LoVo (cell line): Measurements from ENCODE around the gene APOA4.
"Not testable (repeated sequence)": the region's sequence is repeated elsewhere in the genome, so short reads cannot be mapped to it uniquely, and the experiment has no call there.

ENCODE experiments used
- DNase-seq: peaks from one replicate; pipeline ENCODE4 v3.0.0-alpha.2; 2016; ENCODE audit warnings: low spot score

The APOA4 gene

DNA sequence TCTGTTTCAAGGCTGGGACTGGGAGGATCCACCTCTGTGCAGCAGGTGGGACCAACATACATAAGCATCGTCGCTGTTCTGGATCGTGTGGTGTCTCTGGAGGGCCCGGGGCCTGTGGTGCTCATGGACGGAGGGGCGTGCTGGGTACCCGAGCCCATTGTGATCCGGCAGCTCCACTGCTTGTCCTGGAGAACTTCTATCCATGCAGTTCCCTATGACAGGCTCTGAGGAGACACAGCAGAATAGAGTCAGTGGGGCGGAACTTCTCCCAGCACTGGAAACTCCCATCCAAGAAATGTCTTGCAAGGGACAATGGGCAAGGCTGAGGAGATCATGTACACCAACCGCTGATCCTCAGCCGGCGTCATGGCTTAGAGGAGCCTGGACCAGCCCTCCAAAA is 26.0 kb upstream of the APOA4 start:
- DNase-seq: no peak

DNA sequence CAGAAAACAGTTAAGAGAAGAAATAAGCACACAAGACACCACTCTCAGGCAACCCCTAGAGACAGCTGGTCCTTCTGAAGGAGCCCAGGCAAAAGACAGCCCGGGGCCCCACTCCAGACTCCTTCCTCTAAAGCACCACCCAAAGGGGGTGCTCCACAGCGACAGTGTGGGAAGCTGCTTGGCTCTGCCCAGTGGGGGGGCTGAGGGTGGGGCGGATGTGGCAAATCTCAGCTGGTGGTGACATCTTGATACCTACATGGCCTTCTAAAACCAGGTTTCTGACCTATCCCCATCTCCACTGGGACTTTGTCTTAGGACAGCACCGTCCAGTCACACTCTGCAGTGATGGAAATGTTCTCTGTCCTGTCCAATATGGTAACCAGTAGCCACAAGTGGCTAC is 24.5 kb upstream of the APOA4 start:
- DNase-seq: no peak

DNA sequence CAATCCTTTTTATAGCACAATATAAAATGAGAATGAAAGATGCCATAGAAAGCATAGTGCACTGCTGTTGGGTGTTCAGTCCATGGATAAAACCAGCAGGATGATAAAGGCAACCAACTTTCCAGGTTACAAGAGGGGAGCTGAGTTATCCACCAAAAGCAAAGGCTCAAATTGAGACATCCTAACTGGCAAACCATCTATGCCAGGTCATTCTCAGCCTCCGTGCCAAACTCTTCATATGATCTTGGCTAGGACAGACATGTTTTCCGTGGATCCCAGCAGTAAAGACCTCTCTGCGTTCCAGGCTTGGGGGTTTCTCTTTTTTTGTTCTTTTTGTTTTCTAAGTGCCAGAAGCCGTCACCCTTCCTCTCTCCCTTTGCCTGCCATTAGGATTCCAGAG is 21.6 kb upstream of the APOA4 start:
- no peak for DNase-seq

DNA sequence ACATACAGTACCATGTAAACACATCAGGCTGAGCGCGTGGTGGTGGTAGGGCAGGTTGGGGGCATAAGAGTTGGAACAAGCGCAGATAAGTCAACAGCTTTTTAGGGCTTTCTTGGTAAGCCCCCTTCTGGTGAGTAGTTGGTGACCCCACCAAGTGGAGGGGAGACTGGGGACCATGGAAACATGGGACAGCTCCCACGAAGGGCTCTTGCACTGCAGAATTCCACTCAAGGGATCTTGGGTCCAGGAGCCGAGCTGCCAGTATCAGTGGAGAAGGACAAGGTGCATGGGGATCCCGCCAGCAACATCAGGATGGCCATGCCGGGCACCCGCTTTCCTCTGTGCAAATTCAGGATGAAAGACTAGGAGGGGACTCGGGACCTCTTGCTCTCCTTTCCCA is 20.6 kb upstream of the APOA4 start:
- no peak for DNase-seq

DNA sequence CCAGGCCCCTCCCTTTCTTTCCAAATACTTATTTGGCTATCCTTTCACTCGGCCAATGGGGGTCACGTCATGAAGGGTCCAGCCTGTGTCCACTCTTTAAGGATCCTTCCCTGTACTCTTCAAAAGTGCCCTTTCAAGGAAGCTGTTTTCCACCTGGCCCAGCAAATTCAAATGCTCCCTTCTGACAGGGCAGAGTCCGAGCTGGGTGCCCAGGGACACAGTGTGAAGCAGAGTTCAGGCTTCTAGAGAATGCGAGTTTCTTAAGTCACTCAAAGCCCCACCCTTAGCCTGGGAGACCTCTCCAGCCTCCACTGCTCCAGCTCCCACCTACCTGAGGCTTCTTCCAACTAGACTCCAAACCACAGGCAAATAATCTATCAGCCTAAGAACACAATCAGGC is 19.8 kb upstream of the APOA4 start:
- no peak for DNase-seq

DNA sequence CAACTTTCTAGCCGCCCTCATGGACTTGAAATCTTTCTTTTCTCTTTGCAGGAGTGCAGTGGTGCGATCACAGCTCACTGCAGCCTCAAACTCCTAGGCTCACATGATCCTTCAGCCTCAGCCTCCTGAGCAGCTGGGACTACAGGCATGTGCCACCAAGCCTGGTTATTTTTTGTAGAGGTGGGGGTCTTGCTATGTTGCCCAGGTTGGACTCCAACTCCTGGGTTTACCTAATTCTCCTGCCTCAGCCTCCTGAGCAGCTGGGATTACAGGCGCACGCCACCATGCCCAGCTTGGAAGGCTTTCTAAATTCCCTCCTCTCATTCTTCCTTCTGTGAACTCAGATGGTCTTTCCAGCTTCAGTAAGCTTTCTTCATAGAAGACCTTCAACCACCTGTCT is 19.0 kb upstream of the APOA4 start:
- DNase-seq: no peak

DNA sequence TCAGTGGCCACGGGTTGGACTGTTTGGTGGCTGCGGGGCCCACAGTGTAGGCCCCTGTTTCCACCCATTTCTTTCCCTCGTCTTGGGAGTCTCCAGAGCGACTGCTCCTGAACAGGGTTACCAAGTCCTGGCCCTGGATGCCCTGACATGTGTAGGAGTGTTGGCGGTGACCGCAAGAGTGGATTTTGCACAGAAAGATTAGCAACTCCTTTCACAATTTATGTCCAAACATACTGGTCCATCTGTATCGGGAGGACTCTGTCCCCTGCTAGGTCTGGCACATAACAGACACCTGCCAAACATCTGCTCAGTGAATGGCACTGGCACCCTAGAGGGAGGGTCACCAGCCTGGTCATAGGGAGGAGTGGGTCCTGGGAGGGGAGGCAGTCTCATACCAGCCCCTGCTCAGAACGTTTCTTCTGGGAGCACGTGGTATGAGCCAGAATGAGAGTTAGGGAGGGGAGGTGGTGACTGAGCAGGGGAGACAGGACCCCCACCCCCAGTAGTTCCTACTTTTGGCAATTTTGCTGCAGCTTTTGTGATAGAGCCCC is 17.7 kb upstream of the APOA4 start:
- no peak for DNase-seq

DNA sequence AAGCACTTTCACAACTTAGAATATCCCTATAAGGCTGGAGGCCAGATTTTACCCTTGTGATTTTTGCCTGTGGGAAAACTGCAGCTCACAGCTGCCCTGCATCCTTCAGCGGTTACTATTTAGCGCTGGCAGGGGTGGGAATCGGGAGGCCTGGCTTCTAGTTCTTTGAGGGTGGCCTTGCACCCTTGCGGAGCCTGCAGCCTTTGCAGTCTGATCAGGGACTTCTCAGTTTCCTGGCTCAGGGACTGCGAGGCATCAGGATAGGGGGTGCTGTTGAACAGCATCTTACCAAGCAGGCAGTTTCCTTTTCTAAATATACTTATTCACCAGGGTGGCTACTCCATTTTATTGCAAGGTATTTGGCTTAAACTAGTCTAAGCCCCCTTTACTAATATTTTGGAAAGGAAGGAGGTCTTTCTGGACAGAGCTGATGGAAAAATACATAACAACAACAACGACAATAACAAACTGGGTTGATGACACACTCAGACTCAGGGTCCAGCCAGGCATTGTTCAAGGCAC is 17.2 kb upstream of the APOA4 start:
- DNase-seq: no peak

DNA sequence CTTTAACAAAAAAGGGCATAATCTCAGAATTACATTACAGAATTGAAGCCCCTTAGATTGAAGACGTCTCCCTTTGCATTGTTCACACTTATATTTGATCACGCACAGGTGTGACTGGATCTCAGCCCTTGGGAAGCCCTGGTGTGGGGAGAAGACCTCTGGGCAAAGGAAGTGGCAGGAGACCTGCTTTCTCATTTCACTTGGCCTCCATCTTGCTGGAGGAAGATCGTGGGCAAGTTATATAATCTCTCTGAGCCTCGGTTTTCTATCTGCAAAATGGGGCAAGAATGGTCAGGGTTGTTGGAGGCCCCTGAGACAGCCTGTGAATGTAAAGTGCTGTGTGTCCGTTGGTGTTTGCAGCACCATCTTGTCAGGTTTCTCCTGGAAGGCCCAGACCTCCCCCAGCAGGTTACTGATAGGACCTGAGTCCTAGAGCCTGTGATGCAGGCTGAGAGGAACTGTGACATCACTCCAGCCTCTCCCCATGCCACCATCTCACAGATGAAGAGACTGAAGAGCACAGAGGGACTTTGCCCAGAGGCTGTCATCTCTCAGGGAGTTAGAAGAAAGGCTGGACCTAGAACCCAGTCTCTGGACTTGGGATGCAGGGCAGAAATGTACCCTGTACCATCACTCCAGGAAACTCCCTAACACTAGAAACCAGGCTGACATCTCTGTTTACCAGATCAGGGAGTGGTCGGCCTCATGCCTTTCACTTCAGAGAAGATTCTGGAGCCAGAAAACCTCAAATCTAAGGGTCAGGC is 15.4 kb upstream of the APOA4 start:
- no peak for DNase-seq

DNA sequence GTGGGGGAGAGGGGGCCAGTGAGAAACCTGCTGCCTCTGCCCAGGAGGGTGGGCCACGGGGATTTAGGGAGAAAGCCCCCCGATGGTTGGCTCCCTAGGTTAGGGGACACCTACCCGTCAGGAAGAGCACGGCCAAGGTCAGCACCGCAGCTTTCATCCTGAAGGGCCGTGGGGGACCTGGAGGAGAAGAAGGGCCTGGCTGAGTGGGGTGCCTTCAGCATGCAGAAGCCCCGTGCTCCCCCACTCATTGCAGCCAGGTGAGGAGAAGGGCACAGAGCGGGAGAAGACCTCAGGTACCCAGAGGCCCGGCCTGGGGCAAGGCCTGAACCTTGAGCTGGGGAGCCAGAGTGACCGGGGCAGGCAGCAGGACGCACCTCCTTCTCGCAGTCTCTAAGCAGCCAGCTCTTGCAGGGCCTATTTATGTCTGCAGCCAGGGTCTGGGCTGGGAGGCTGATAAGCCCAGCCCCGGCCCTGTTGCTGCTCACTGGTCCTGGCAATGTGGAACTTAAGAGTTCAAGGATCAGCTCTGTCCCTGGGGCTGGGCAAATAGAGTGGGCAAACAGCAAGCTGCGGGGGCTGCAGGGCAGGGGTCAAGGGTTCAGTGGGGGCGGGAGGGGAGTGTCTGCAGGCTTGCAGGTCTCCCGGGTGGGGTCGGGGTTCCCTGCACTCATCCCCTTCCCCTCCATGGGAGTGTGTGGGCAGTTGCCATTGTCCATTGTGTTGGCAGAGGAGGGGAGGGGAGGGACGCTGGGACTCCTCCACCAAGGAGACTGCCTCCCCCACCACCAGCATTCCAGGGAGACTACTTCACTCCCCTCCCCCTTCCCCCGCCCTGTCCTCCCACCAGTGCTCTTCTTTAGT is 14.4 kb upstream of the APOA4 start, which contains the start of gene APOA1:
Gene APOA1, minus strand, starts transcription at position 392 of the 861 bp plus-strand sequence. Its CDS starts 235 bp downstream, at position 157.
- no peak for DNase-seq

DNA sequence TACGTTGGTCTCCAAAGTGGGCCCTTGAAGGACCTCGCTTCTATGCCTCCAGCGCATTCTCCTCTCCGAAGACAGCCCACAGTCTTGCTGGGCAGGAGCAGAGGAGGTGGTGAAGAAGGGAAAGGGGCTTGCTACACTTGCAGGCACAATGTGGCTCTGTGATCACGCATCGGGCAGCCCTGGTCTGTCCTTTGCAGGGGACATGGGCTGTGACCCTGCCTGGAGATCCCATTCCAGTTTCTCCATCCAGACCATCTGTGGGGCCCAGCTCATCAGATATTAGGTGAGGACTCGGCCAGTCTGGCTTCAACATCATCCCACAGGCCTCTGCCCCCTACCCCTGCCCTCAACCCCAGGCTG is 13.5 kb upstream of the APOA4 start:
- no peak for DNase-seq

DNA sequence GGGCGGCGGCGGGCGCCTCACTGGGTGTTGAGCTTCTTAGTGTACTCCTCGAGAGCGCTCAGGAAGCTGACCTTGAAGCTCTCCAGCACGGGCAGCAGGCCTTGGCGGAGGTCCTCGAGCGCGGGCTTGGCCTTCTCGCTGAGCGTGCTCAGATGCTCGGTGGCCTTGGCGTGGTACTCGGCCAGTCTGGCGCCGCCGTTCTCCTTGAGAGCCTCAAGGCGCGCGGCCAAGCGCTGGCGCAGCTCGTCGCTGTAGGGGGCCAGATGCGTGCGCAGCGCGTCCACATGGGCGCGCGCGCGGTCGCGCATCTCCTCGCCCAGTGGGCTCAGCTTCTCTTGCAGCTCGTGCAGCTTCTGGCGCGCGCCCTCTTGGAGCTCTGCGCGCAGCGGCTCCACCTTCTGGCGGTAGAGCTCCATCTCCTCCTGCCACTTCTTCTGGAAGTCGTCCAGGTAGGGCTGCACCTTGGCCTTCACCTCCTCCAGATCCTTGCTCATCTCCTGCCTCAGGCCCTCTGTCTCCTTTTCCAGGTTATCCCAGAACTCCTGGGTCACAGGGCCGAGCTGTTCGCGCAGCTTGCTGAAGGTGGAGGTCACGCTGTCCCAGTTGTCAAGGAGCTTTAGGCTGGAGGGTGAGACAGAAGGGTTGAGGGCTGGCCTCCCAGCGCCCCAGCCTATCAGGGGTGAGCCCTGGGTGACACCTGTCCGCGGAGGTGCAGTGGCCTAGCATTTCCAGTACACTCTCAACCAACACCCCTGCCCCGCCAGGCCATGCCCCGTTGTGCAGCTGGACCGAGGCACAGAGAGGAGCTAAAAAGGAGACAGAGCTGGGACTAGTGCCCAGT is 12.9 kb upstream of the APOA4 start:
- peak; percentile 90 for DNase-seq

DNA sequence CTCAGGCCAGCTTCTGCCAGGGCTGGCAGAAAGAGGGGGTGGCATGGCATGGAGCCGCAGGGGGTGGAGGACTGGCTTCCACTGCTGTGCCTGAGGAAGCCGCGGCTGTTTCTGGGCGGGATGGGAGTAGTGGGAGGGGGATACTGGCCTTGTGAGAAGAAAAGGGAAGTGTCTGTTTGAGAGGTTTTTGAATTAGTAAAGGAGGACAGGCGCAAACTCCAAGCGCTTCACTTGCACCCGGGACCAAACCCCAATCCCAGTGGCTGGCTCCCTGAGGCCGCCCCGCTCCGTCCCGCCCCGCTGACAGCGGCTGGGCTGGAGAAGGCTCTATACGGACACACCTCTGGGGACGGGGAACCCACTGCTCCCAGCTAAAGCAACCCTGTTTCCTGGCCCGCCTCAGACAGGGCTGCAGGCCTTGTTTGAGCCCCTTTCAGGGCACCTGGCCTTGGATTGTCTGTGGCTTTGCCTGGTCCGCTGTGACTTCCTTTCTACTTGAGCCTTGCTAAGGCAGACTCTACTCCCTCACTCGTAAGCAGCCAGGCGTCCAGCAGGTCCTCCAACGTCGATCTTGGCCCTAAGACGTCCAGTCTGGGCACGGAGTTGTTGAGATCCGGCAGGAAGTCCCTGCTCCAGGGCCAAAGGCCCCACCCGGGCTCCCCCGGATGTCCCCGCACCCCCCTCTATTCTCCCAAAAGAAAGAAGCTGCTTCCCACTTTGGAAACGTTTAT is 12.1 kb upstream of the APOA4 start:
- DNase-seq: no peak

DNA sequence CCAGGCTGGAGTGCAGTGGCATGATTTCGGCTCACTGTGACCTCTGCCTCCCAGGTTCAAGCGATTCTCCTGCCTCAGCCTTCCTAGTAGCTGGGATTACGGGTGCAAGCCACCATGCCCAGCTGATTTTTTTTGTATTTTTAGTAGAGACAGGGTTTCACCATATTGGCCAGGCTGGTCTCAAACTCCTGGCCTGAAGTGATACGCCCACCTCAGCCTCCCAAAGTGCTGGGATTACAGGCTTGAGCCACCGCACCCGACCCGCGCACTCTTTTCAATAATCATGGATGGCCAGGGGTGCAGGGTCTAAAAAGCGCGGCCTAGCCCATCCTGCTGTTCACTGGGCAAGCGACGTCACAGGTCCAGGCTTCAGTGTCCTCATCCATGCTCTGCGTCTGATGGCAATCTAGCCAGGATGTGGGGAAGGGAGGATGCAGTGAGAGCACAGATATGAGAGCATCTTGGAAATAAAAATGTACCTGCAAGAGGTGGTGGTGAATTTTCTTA is 11.5 kb upstream of the APOA4 start:
- not testable (repeated sequence) for DNase-seq

DNA sequence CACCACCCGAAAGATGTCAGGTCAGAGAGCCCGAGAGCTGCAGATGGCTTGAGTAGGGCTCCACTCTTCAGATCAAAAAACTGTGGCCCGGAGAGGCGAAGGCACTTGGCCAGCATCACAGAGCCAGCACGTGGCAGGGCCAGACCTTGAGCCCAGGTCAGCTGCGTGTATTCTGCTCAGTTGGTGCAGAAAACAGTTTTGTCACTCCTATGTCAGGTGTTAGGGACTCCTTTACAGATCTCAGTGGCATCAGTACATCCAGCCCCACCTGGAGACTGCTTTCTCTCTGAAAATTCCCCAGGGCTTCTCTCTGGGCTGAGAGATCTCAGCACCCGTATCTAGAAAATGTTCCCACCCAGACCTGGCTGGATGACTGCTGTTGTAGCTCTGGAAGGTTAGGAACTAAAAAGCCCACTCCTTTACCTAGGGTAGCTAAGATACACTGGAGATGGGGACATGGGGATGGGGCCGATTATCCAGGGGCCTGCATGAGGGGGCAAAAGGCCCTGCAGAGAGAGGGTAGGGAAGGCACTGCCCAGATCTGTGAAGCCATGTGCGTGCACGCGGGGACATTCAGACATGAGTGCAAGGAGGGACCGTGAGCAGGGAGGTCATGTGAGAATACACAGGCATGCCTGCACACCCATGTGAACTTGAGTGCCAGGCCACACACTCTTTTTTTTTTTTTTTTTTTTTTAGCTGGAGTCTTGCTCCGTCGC is 10.9 kb upstream of the APOA4 start:
- no peak for DNase-seq

DNA sequence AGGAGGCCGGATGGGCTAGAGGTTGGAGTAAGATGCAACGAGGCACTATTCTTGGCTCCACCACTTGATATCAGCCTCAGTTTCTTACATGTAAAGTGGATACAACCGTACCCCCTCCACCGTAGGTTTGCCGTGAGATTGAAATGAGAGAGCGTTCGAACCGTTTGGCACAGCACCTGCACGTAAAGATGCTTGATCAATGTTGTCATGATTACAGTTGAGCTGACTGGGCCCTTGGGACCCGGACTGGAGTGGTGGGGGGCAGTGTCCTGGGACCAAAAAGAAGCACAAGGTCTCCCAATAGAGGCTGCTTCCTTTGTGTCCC is 10.3 kb upstream of the APOA4 start:
- no peak for DNase-seq

DNA sequence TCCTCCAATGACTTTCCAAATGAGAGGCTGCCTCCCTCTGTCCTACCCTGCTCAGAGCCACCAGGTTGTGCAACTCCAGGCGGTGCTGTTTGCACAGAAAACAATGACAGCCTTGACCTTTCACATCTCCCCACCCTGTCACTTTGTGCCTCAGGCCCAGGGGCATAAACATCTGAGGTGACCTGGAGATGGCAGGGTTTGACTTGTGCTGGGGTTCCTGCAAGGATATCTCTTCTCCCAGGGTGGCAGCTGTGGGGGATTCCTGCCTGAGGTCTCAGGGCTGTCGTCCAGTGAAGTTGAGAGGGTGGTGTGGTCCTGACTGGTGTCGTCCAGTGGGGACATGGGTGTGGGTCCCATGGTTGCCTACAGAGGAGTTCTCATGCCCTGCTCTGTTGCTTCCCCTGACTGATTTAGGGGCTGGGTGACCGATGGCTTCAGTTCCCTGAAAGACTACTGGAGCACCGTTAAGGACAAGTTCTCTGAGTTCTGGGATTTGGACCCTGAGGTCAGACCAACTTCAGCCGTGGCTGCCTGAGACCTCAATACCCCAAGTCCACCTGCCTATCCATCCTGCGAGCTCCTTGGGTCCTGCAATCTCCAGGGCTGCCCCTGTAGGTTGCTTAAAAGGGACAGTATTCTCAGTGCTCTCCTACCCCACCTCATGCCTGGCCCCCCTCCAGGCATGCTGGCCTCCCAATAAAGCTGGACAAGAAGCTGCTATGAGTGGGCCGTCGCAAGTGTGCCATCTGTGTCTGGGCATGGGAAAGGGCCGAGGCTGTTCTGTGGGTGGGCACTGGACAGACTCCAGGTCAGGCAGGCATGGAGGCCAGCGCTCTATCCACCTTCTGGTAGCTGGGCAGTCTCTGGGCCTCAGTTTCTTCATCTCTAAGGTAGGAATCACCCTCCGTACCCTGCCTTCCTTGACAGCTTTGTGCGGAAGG is 9.5 kb upstream of the APOA4 start:
- no peak for DNase-seq

DNA sequence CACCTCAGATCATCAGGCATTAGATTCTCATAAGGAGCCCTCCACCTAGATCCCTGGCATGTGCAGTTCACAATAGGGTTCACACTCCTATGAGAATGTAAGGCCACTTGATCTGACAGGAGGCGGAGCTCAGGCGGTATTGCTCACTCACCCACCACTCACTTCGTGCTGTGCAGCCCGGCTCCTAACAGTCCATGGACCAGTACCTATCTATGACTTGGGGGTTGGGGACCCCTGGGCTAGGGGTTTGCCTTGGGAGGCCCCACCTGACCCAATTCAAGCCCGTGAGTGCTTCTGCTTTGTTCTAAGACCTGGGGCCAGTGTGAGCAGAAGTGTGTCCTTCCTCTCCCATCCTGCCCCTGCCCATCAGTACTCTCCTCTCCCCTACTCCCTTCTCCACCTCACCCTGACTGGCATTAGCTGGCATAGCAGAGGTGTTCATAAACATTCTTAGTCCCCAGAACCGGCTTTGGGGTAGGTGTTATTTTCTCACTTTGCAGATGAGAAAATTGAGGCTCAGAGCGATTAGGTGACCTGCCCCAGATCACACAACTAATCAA is 8.8 kb upstream of the APOA4 start:
- DNase-seq: no peak
